ENCODE data around the gene NUP205.

GRCh38 chr7:135550196-135550595 lies 7.5 kb upstream of the NUP205 start:
- TF ChIP-seq CTCF (IDR thresholded peaks at IDR 0.05) = no peak
- no peak for TF ChIP-seq POLR2A (IDR thresholded peaks at IDR 0.05)

Measured in heart left ventricle (tissue), 13 donors.